Right lung (tissue), 5 donors: ENCODE results near the gene PLA2G1B. TPM values are rescaled to one million over a fixed set of nuclear protein-coding genes. Genes with fewer than 3 reads are reported as not detected.
"Not testable (repeated sequence)": the region's sequence is repeated elsewhere in the genome, so short reads cannot be mapped to it uniquely, and the experiment has no call there.

ENCODE experiments used
- DNase-seq, 2 donors: peaks; one replicate each; pipeline ENCODE4 v3.0.0-alpha.2; 2013
- polyA plus RNA-seq, 5 donors: library from polyadenylated mRNA; unstranded; fragments of 120-200 nt; gene quantifications; one replicate each; pipeline versions ENCODE4 v1.2.1 to v1.2.3, GENCODE V29; 2013; ENCODE audit warnings: inconsistent platforms in 1 of 5, low replicate concordance in 1 of 5; ENCODE audit not compliant: insufficient read length in 5 of 5, insufficient read depth in 1 of 5

PLA2G1B gene
- polyA plus RNA-seq, 5 donors = 0.87 to 2.7 (median 2.0) TPM

- DNase-seq = peak; percentile 89 to 90
Observed at GRCh38 chr12:120361506-120362208, 34.1 kb upstream of the PLA2G1B start.

DNA sequence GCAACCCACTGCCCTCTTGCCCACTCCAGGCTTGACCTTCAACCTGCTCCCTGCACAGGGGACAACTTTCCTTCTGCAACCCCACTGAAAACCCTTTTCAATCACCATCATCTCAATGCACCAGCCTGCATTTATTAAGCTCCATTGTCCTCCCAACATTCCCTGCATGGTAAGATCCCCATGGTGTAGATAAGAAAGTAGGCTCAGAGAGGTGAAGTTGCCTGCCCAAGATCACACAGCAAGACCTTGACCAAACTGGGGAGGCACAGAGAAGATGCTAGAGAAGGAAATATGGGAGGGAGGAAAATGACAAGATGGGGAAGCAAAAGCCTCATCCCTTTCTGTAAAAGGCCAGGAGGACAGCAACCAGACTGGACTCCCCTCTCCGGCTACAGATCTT lies 31.5 kb upstream of the PLA2G1B start:
- no peak for DNase-seq

GRCh38 chr12:120358412-120359100 lies 31.0 kb upstream of the PLA2G1B start:
- DNase-seq = no peak

GRCh38 chr12:120357104-120357503 lies 29.5 kb upstream of the PLA2G1B start:
- no peak for DNase-seq

DNA sequence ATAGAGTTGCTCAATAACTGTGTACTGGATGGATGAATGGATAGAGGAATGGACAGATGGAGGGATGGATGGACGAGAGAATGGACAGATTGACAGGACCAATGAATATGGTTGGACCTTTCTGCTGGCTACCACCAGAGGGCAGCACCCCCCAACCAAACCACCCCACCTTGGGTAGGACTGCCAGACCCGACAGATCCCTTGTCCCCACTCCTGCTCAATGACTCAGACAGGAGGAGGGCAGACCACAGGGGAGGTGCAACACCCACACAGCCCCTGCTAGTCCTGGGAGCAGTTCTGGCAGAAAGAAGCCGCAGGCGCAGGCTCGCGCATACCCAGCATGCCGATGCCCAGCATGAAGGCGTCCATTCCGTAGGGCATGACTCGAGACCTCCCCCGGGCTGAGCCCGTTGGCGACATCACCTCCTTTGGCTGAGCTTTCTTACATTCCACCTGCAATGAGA lies 29.0 kb upstream of the PLA2G1B start:
- peak; percentile 56 to 69 for DNase-seq

GRCh38 chr12:120353556-120354317 lies 26.2 kb upstream of the PLA2G1B start:
- no peak for DNase-seq

GRCh38 chr12:120353136-120353535 lies 25.6 kb upstream of the PLA2G1B start:
- no peak for DNase-seq

DNA sequence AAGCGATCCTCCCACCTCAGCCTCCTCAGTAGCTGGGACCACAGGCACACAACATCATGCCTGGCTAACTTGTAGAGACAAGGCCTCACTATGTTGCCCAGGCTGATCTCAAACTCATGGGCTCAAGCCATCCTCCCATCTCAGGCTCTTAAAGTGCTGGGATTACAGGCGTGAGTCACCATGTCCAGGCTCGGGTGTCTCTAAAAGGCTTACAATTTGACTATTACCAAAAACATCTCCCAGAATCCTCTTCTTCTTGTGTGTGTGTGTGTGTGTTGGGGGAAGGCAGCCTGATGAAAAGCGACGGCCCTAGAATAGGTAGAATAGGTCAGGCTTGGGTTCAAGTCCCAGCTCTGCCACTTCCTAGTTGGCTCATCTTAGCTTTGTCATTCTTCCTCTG lies 24.5 kb upstream of the PLA2G1B start:
- DNase-seq = no peak

GRCh38 chr12:120350576-120351350 lies 23.2 kb upstream of the PLA2G1B start:
- no peak for DNase-seq

- no peak for DNase-seq
Observed at GRCh38 chr12:120347766-120348165, 20.2 kb upstream of the PLA2G1B start.

- no peak for DNase-seq
Observed at GRCh38 chr12:120346681-120347080, 19.1 kb upstream of the PLA2G1B start.

DNA sequence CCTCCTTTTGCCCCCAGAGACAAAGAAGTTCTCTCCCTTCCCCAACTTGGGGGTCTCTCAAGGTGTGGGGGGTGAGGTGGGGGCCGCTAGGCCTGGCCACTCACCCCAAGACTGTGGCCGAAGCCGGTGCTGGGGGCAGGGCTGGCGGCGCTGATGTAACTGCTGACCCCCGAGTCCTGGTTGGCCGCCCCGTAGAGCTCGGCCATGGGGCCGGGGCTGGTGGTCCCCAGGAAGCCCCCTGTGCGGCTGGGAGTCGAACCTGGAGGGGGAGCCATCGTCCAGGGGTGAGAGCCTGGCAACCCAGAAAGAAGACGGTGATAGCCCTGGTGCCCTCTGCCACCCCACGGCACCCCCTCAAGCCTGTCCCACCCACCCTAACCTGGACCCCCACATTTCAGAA lies 18.5 kb upstream of the PLA2G1B start:
- DNase-seq = no peak

DNA sequence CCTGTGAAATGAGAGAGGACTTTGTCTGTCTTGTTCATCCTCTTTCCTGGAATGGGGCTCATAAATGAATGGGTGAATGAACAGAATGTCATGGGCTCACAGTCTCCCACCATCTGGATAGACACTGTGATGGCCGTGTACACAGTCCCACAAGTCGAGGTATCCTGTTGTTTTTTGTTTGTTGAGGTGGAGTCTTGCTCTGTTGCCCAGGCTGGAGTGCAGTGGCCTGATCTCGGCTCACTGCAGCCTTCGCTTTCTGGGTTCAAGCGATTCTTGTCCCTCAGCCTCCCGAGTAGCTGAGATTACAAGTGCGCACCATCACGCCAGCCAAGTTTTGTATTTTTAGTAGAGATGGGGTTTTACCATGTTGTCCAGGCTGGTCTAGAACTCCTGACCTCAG lies 16.1 kb upstream of the PLA2G1B start:
- no peak for DNase-seq

DNA sequence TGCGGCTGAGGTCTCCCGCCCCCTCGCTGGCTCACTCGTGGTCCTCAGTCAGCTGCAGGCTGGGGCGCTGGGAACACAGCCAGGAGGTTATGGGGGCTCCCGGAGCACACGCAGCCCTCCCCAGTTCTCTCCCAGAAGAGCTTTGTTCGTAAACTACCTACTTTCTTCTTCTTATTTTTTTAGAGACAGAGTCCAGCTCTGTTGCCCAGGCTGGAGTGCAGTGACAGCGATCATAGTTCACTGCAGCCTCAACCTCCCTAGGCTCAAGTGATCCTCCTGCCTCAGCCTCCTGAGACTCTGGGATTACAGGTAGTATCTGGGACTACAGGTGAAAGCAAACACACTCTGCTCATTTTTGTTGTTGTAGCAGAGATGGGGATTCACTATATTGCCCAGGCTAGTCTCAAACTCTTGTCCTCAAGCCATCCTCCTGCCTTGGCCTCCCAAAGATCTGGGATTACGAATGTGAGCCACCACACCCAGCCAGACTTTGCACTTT lies 15.5 kb upstream of the PLA2G1B start:
- DNase-seq = no peak

- DNase-seq = no peak
Observed at GRCh38 chr12:120342175-120343038, 14.8 kb upstream of the PLA2G1B start.

- no peak for DNase-seq
Observed at GRCh38 chr12:120339256-120339655, 11.7 kb upstream of the PLA2G1B start.

GRCh38 chr12:120337730-120338129 lies 10.2 kb upstream of the PLA2G1B start:
- no peak for DNase-seq

DNA sequence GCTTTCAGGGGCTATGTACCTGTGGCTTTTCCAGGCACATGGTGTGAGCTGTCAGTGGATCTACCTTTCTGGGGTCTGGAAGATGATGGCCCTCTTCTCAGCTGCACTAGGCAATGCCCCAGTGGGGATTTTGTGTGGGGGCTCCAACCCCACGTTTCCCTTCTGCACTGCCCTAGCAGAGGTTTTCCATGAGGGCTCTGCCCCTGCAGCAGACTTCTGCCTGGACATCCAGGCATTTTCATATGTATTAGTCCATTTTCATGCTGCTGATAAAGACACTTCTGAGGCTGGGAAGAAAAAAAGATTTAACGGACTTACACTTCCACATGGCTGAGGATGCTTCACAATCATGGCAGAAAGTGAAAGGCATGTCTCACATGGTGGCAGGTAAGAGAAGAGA lies 8.8 kb upstream of the PLA2G1B start:
- DNase-seq = not testable (repeated sequence)

- not testable (repeated sequence) for DNase-seq
Observed at GRCh38 chr12:120335447-120335846, 7.9 kb upstream of the PLA2G1B start.

- no peak for DNase-seq
Observed at GRCh38 chr12:120332523-120332922, 4.9 kb upstream of the PLA2G1B start.

DNA sequence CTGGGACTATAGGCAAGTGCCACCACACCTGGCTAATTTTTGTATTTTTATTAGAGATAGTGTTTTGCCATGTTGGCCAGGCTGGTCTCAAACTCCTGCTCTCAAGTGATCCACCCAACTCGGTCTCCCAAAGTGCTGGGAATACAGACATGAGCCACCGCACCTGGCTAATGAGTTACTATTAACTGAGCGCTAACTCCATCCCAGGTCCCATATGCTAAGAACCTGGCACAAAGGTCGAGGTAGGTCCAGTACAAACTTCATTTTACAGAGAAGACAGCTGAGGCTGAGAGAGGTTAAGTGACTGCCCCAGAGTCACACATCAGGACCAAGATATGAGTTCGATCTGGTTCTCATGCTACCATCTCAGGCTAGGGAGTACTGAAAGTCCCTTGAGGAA lies 4.5 kb upstream of the PLA2G1B start:
- no peak for DNase-seq
